Mesendoderm (in vitro differentiated cells): ENCODE results near the gene GAB3.
"Not testable (repeated sequence)": the region's sequence is repeated elsewhere in the genome, so short reads cannot be mapped to it uniquely, and the experiment has no call there.

ENCODE experiments used
- DNase-seq: peaks from one replicate; pipeline ENCODE4 v3.0.0; 2013
- H2AK5ac ChIP-seq: 2 replicates; pipeline ENCODE4 v1.6.1; 2013; ENCODE audit warnings: low read length, inconsistent platforms
- H2BK120ac ChIP-seq: 2 replicates; pipeline ENCODE4 v1.6.1; 2013; ENCODE audit warnings: low read depth, mild to moderate bottlenecking, low read length, moderate library complexity, mixed read lengths
- H2BK15ac ChIP-seq: replicated peaks from 2 replicates; pipeline ENCODE4 v1.6.1; 2013; ENCODE audit warnings: low read depth, mild to moderate bottlenecking, moderate library complexity
- H2BK5ac ChIP-seq: 2 replicates; pipeline ENCODE4 v1.6.1; 2013; ENCODE audit warnings: low read length, inconsistent platforms
- H3K18ac ChIP-seq: 2 replicates; pipeline ENCODE4 v1.6.1; 2013; ENCODE audit warnings: mild to moderate bottlenecking, low read length, mixed read lengths
- H3K23ac ChIP-seq: one replicate; pipeline ENCODE4 v1.6.1; 2013; ENCODE audit warnings: low read length
- H3K27ac ChIP-seq: 2 replicates; pipeline ENCODE4 v1.5.1; 2013; ENCODE audit warnings: low read depth, mild to moderate bottlenecking, inconsistent platforms, low read length, moderate library complexity
- H3K27me3 ChIP-seq: 2 replicates; pipeline ENCODE4 v1.6.1; 2013; ENCODE audit warnings: low read length, control low read depth, mild to moderate bottlenecking, inconsistent platforms; ENCODE audit not compliant: insufficient read depth, poor library complexity
- H3K36me3 ChIP-seq: 2 replicates; pipeline ENCODE4 v1.6.1; 2013; ENCODE audit warnings: low read length, inconsistent platforms; ENCODE audit not compliant: control insufficient read depth, insufficient read depth
- H3K4ac ChIP-seq: one replicate; pipeline ENCODE4 v1.6.1; 2013; ENCODE audit warnings: low read depth, mild to moderate bottlenecking, low read length, moderate library complexity
- H3K4me1 ChIP-seq: 2 replicates; pipeline ENCODE4 v1.6.1; 2013; ENCODE audit warnings: low read depth, low read length, inconsistent platforms; ENCODE audit not compliant: control insufficient read depth
- H3K4me2 ChIP-seq: 2 replicates; pipeline ENCODE4 v1.6.1; 2013; ENCODE audit warnings: low read length
- H3K4me3 ChIP-seq: 2 replicates; pipeline ENCODE4 v1.5.1; 2013; ENCODE audit warnings: mild to moderate bottlenecking, low read length
- H3K56ac ChIP-seq: one replicate; pipeline ENCODE4 v1.6.1; 2013; ENCODE audit warnings: low read length
- H3K79me1 ChIP-seq: 2 replicates; pipeline ENCODE4 v1.6.1; 2013; ENCODE audit warnings: low read length, inconsistent platforms
- H3K79me2 ChIP-seq: 2 replicates; pipeline ENCODE4 v1.6.1; 2013; ENCODE audit warnings: mild to moderate bottlenecking, low read length; ENCODE audit not compliant: control insufficient read depth, insufficient read depth
- H3K9ac ChIP-seq: 2 replicates; pipeline ENCODE4 v1.6.1; 2013; ENCODE audit warnings: low read length, inconsistent platforms
- H4K5ac ChIP-seq: one replicate; pipeline ENCODE4 v1.6.1; 2013; ENCODE audit warnings: low read length
- H4K8ac ChIP-seq: one replicate; pipeline ENCODE4 v1.6.1; 2013; ENCODE audit warnings: low read depth, mild to moderate bottlenecking, control low read depth, low read length, moderate library complexity
- WGBS: extraction: QIAGEN DNeasy Blood & Tissue Kit; methylation state at CpG from one replicate; pipeline ENCODE4 v1.1.7; 2013; ENCODE audit warnings: low lambda C conversion rate, missing lambda C conversion rate; ENCODE audit not compliant: insufficient coverage; ENCODE audit errors: extremely low coverage; 5-methylcytosine and 5-hydroxymethylcytosine counted together

The GAB3 gene

GRCh38 chrX:154695911-154696675, 54.8 kb downstream of the GAB3 start:
- WGBS = no CpG with 5 or more reads among the region's 8 CpGs
- Histone ChIP-seq H3K79me1 (no peaks in the 10 kb centered on the region), H3K4me3 (no peak overlapping the region), H2BK5ac (no peak overlapping the region), H3K56ac (no peak overlapping the region), H3K18ac (no peak overlapping the region), H3K36me3 (no peaks in the 10 kb centered on the region), H3K4me2 (no peak overlapping the region), H3K23ac (no peak overlapping the region), H3K27me3 (no peaks in the 10 kb centered on the region), H3K4me1 (no peaks in the 10 kb centered on the region), H3K9ac (no peak overlapping the region), H3K79me2 (no peaks in the 10 kb centered on the region), H2BK15ac (no peak overlapping the region), H3K27ac (no peak overlapping the region), H2BK120ac (no peak overlapping the region), H3K4ac (no peak overlapping the region), H4K5ac (no peak overlapping the region), H2AK5ac (no peak overlapping the region), H4K8ac (no peak overlapping the region)
- DNase-seq = no peak

- H3K79me1 ChIP-seq = no peaks in the 10 kb centered on the region
- no peak overlapping the region for H4K5ac ChIP-seq
- no peak for DNase-seq
- no CpG with 5 or more reads among the region's 3 CpGs for WGBS
- no peak overlapping the region for H2BK15ac ChIP-seq
- no peak overlapping the region for H2BK120ac ChIP-seq
- H3K27me3 ChIP-seq = no peaks in the 10 kb centered on the region
- no peak overlapping the region for H3K4ac ChIP-seq
- H3K56ac ChIP-seq = no peak overlapping the region
- H2BK5ac ChIP-seq = no peak overlapping the region
- H2AK5ac ChIP-seq = no peak overlapping the region
- H3K9ac ChIP-seq = no peak overlapping the region
- no peaks in the 10 kb centered on the region for H3K36me3 ChIP-seq
- H3K18ac ChIP-seq = no peak overlapping the region
- no peak overlapping the region for H3K23ac ChIP-seq
- no peak overlapping the region for H3K27ac ChIP-seq
- H3K4me3 ChIP-seq = no peak overlapping the region
- no peaks in the 10 kb centered on the region for H3K4me1 ChIP-seq
- no peak overlapping the region for H3K4me2 ChIP-seq
- no peaks in the 10 kb centered on the region for H3K79me2 ChIP-seq
- H4K8ac ChIP-seq = no peak overlapping the region
Measured at GRCh38 chrX:154693394-154693793, 57.5 kb downstream of the GAB3 start.

DNA sequence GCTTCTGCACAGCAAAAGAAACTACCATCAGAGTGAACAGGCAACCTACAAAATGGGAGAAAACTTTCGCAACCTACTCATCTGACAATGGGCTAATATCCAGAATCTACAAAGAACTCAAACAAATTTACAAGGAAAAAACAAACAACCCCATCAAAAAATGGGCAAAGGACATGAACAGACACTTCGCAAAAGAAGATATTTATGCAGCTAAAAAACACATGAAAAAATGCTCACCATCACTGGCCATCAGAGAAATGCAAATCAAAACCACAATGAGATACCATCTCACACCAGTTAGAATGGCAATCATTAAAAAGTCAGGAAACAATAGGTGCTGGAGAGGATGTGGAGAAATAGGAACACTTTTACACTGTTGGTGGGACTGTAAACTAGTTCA, 60.4 kb downstream of the GAB3 start:
- H3K18ac ChIP-seq, H3K27me3 ChIP-seq, H3K9ac ChIP-seq, DNase-seq, H3K4ac ChIP-seq, H3K4me3 ChIP-seq, H3K56ac ChIP-seq, H4K5ac ChIP-seq, H3K79me2 ChIP-seq, H2BK120ac ChIP-seq, H3K27ac ChIP-seq, H3K36me3 ChIP-seq, H2BK5ac ChIP-seq, H4K8ac ChIP-seq, H3K4me2 ChIP-seq, H2BK15ac ChIP-seq, H3K4me1 ChIP-seq, H3K79me1 ChIP-seq, H3K23ac ChIP-seq, H2AK5ac ChIP-seq: not testable (repeated sequence)
- WGBS = no CpG with 5 or more reads among the region's 2 CpGs

DNA sequence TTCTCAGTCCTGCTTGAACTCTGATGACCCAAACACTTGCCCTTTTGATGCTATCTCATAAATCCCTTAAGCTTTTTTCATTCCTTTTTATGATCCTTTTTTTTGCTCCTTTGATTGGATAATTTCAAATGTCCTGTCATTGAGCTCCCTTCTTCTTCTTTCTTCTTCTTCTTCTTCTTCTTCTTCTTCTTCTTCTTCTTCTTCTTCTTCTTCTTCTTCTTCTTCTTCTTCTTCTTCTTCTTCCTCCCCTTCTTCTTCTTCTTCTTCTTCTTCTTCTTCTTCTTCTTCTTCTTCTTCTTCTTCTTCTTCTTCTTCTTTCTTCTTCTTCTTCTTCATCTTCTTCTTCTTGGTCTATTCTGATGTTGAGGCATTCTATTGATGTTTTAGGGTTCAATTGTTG, 78.8 kb downstream of the GAB3 start:
- H3K27me3 ChIP-seq, H3K56ac ChIP-seq, H2BK5ac ChIP-seq, H3K79me2 ChIP-seq, H3K79me1 ChIP-seq, H3K36me3 ChIP-seq, H3K4me2 ChIP-seq, H3K4me1 ChIP-seq, H4K8ac ChIP-seq, H3K18ac ChIP-seq, DNase-seq, H3K4ac ChIP-seq, H3K9ac ChIP-seq, H2AK5ac ChIP-seq, H4K5ac ChIP-seq, H3K23ac ChIP-seq, H2BK15ac ChIP-seq, H3K4me3 ChIP-seq, H2BK120ac ChIP-seq, H3K27ac ChIP-seq: not testable (repeated sequence)

DNA sequence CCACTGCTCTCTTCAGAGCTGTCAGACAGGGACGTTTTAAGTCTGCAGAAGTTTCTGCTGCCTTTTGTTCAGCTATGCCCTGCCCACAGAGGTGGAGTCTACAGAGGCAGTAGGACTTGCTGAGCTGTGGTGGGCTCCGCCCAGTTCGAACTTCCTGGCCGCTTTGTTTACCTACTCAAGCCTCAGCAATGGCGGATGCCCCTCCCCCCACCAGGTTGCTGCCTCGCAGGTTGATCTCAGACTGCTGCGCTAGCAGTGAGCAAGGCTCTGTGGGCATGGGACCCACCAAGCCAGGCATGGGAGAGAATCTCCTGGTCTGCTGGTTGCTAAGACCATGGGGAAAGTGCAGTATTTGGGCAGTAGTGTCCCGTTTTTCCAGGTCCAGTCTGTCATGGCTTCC, 80.0 kb downstream of the GAB3 start:
- H4K5ac ChIP-seq, H3K4me1 ChIP-seq, H3K79me2 ChIP-seq, H3K4me3 ChIP-seq, H3K9ac ChIP-seq, DNase-seq, H3K56ac ChIP-seq, H2BK120ac ChIP-seq, H4K8ac ChIP-seq, H3K18ac ChIP-seq, H3K79me1 ChIP-seq, H3K27me3 ChIP-seq, H2BK15ac ChIP-seq, H3K4me2 ChIP-seq, H3K23ac ChIP-seq, H2AK5ac ChIP-seq, H3K36me3 ChIP-seq, H3K27ac ChIP-seq, H3K4ac ChIP-seq, H2BK5ac ChIP-seq: not testable (repeated sequence)
- no CpG with 5 or more reads among the region's 8 CpGs for WGBS

GRCh38 chrX:154661899-154662298, 89.0 kb downstream of the GAB3 start:
- no peak overlapping the region for H3K4ac ChIP-seq
- no peak overlapping the region for H3K18ac ChIP-seq
- H3K79me2 ChIP-seq = no peaks in the 10 kb centered on the region
- no peak overlapping the region for H2BK15ac ChIP-seq
- no peaks in the 10 kb centered on the region for H3K36me3 ChIP-seq
- H3K79me1 ChIP-seq = no peaks in the 10 kb centered on the region
- H2BK5ac ChIP-seq = no peak overlapping the region
- H4K5ac ChIP-seq = no peak overlapping the region
- no peak overlapping the region for H3K23ac ChIP-seq
- H3K4me2 ChIP-seq = no peak overlapping the region
- no peak overlapping the region for H2BK120ac ChIP-seq
- H4K8ac ChIP-seq = no peak overlapping the region
- H3K4me1 ChIP-seq = no peaks in the 10 kb centered on the region
- H3K56ac ChIP-seq = no peak overlapping the region
- H3K27ac ChIP-seq = no peak overlapping the region
- no peak overlapping the region for H3K9ac ChIP-seq
- no peak for DNase-seq
- H2AK5ac ChIP-seq = no peak overlapping the region
- no CpG with 5 or more reads among the region's 7 CpGs for WGBS
- no peak overlapping the region for H3K4me3 ChIP-seq
- no peaks in the 10 kb centered on the region for H3K27me3 ChIP-seq
